ENCODE measurements around the gene OMA1.

DNA sequence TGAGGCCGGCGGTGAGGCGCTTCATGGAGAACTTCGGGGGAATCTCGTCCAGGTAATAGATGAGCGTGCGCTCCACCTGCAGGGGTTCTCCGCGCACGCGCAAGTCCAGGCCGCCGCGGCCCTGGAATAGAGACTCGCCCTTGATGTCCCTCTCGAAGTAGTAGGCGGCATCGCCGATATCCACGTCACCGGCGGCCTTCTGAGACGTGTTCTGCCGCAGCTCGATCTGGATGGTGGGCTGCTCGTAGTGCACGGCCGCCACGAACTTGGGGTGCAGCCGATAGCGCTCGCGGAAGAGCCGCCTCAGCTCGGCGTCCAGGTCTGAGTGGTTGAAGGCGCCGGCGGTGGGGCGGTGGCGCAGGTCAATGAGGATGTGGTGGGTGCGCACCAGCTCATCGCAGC is 29.8 kb upstream of the OMA1 start:
- TF ChIP-seq CTCF (conservative IDR thresholded peaks at IDR 0.05) (no peak), EZH2 (IDR thresholded peaks at IDR 0.05; ENCODE audit: low read depth) (no peak)

All from PC-9 (cell line).